Kidney (tissue), 14 donors: ENCODE results near the gene UGT2B17. TPM values are rescaled to one million over a fixed set of nuclear protein-coding genes. Genes with fewer than 3 reads are reported as not detected.
"Not testable (repeated sequence)": the region's sequence is repeated elsewhere in the genome, so short reads cannot be mapped to it uniquely, and the experiment has no call there.

Source experiments
- DNase-seq, 5 donors: peaks; one replicate each; pipeline ENCODE4 v3.0.0-alpha.2; 2013 to 2020
- FAIRE-seq: peaks from 2 replicates; lab custom pipeline; 2012; peaks lifted over from hg19 to GRCh38; lab: Jason Lieb, UNC
- H3K27ac ChIP-seq, 2 donors: one replicate each; pipeline ENCODE4 v1.7.0; 2013; ENCODE audit warnings: low read depth in 2 of 2, low read length in 2 of 2, inconsistent platforms in 1 of 2
- H3K27me3 ChIP-seq: one replicate; pipeline ENCODE4 v1.7.1; 2013; ENCODE audit warnings: low read length, inconsistent platforms; ENCODE audit not compliant: control insufficient read depth, insufficient read depth
- H3K36me3 ChIP-seq, 3 donors: one replicate each; pipeline versions ENCODE4 v1.7.0 to v1.7.1; 2013; ENCODE audit warnings: low read length in 3 of 3, control low read depth in 1 of 3, inconsistent platforms in 1 of 3; ENCODE audit not compliant: insufficient read depth in 3 of 3, control insufficient read depth in 2 of 3
- H3K4me1 ChIP-seq, 3 donors: one replicate each; pipeline versions ENCODE4 v1.7.0 to v1.7.1; 2013; ENCODE audit warnings: low read length in 3 of 3, inconsistent platforms in 1 of 3, low read depth in 1 of 3; ENCODE audit not compliant: control insufficient read depth in 2 of 3, insufficient read depth in 2 of 3
- H3K4me3 ChIP-seq, 3 donors: one replicate each; pipeline versions ENCODE4 v1.7.0 to v1.8.1; 2013; ENCODE audit warnings: low read length in 3 of 3, control low read depth in 1 of 3, inconsistent platforms in 1 of 3
- H3K9ac ChIP-seq, 3 donors: one replicate each; pipeline versions ENCODE4 v1.7.0 to v1.7.1; 2013; ENCODE audit warnings: low read length in 3 of 3, control low read depth in 1 of 3, inconsistent platforms in 1 of 3
- H3K9me3 ChIP-seq, 3 donors: one replicate each; pipeline versions ENCODE4 v1.7.0 to v1.7.1; 2013; ENCODE audit warnings: low read length in 3 of 3, control low read depth in 1 of 3, inconsistent platforms in 1 of 3; ENCODE audit not compliant: control insufficient read depth in 2 of 3, insufficient read depth in 1 of 3
- CTCF ChIP-seq: IDR thresholded peaks from 3 replicates; pipeline ENCODE4 v1.5.1; 2012; ENCODE audit warnings: mild to moderate bottlenecking, moderate library complexity, borderline replicate concordance; ENCODE audit not compliant: insufficient read depth; ENCODE audit errors: extremely low read depth
- intact Hi-C: fragments of 100-400 bp; cut with DNase I; formaldehyde crosslinking; loops from one replicate; pipeline ENCODE4 v1.11.1; 2022
- polyA plus RNA-seq: library from polyadenylated mRNA; stranded (reverse); fragments of 350-450 nt; fragmentation: Illumina TruSeq; extraction: RNeasy Lipid Tissue Mini Kit (QIAGEN cat#74804); gene quantifications from one replicate; pipeline ENCODE4 v1.2.3, GENCODE V29; 2014; ENCODE audit warnings: low read depth, low replicate concordance; ENCODE audit not compliant: insufficient read depth
- total RNA-seq: library from RNA; stranded (reverse); fragmentation: NEBNext Ultra II Directional; extraction: Animal tissue kit (Norgen Biotek cat#: 25700); gene quantifications from one replicate; pipeline ENCODE4 v1.2.1, GENCODE V29; 2021
- donor health status: control.
- donor health status: control.
- donor health status: control.
- donor health status: control.
- donor health status: control.
- donor health status: DM: yes; HTN: yes; CAD: no.
- donor health status: Normal renal cell carcinoma (clear cell type).

The UGT2B17 gene
- total and polyA plus RNA-seq, 2 donors from 2014 or later, result 0.38 TPM; not detected in 1

GRCh38 chr4:68536375-68536774 is 39.7 kb downstream of the UGT2B17 start:
- H3K36me3 ChIP-seq, result no peaks in the 10 kb centered on the region
- FAIRE-seq, result no peak
- TF ChIP-seq CTCF, result no peak

GRCh38 chr4:68535974-68536373 is 40.1 kb downstream of the UGT2B17 start:
- Histone ChIP-seq H3K27me3 (no peaks in the 10 kb centered on the region), H3K36me3 (no peaks in the 10 kb centered on the region), H3K27ac (no peak overlapping the region), H3K9me3 (no peaks in the 10 kb centered on the region), H3K4me3 (no peak overlapping the region), H3K4me1 (no peaks in the 10 kb centered on the region), H3K9ac (no peak overlapping the region)
- FAIRE-seq (no peak), DNase-seq (no peak)
- no peak for TF ChIP-seq CTCF
- intact Hi-C loops, result no loop called here

More at GRCh38 chr4:68536375-68536774, 39.7 kb downstream of the UGT2B17 start:
- no peaks in the 10 kb centered on the region for H3K9me3 ChIP-seq
- no peak overlapping the region for H3K27ac ChIP-seq
- H3K4me3 ChIP-seq, result no peak overlapping the region
- no peaks in the 10 kb centered on the region for H3K27me3 ChIP-seq
- no peaks in the 10 kb centered on the region for H3K4me1 ChIP-seq
- intact Hi-C loops, result no loop called here
- no peak overlapping the region for H3K9ac ChIP-seq
- DNase-seq, result no peak

GRCh38 chr4:68522232-68522631 is 53.9 kb downstream of the UGT2B17 start:
- H3K36me3 ChIP-seq, H3K27ac ChIP-seq, intact Hi-C loops, H3K9me3 ChIP-seq, H3K27me3 ChIP-seq, H3K4me1 ChIP-seq, DNase-seq, H3K9ac ChIP-seq, H3K4me3 ChIP-seq, FAIRE-seq: not testable (repeated sequence)

GRCh38 chr4:68520985-68521384 is 55.1 kb downstream of the UGT2B17 start:
- intact Hi-C loops, result no loop called here
- no peaks in the 10 kb centered on the region for H3K36me3 ChIP-seq
- no peak overlapping the region for H3K27ac ChIP-seq
- H3K27me3 ChIP-seq, result no peaks in the 10 kb centered on the region
- DNase-seq (no peak), FAIRE-seq (no peak)
- no peak for TF ChIP-seq CTCF
- H3K4me3 ChIP-seq, result no peak overlapping the region
- H3K9ac ChIP-seq, result no peak overlapping the region
- no peaks in the 10 kb centered on the region for H3K4me1 ChIP-seq
- H3K9me3 ChIP-seq, result no peaks in the 10 kb centered on the region
